ENCODE data around the gene ADIPOR1.

ADIPOR1 gene

GRCh38 chr1:202892501-202892900, 65.6 kb downstream of the ADIPOR1 start:
- Histone ChIP-seq H3K36me3 (ENCODE audit: insufficient read depth, low read length) (peaks cover 39% of the 10 kb centered on the region; the same call in 1 of the 2 replicates), H3K27ac (no peak overlapping the region), H3K9me3 (ENCODE audit: low read depth, low read length) (no peaks in the 10 kb centered on the region), H3K4me3 (no peak overlapping the region), H3K9ac (ENCODE audit: insufficient read length) (no peak overlapping the region)
- TF ChIP-seq EZH2 (IDR thresholded peaks at IDR 0.05): no peak
- no peak for DNase-seq (ENCODE audit: low read depth, low spot score)

Measured in SK-N-MC (cell line).